GM19351 (cell line): ENCODE measurements around the gene KIF1B.
A peak's percentile ranks its signal among the peaks of the same experiment; 100 is the strongest.
"Not testable (repeated sequence)": the region's sequence is repeated elsewhere in the genome, so short reads cannot be mapped to it uniquely, and the experiment has no call there.

Source experiments
- ATAC-seq: cut with Tn5 transposase; IDR thresholded peaks from one replicate; pipeline ENCODE4 v1.9.1; 2021; ENCODE audit warnings: mild to moderate bottlenecking, moderate library complexity; ENCODE audit not compliant: unreplicated experiment

The KIF1B gene

GRCh38 chr1:10380594-10381275 is 170.4 kb downstream of the KIF1B start:
- ATAC-seq, result no peak

GRCh38 chr1:10383630-10384029 is 173.3 kb downstream of the KIF1B start:
- no peak for ATAC-seq

- no peak for ATAC-seq
Observed at GRCh38 chr1:10384219-10384618, 173.8 kb downstream of the KIF1B start.

- no peak for ATAC-seq
Observed at GRCh38 chr1:10386761-10387676, 176.6 kb downstream of the KIF1B start.

GRCh38 chr1:10387677-10388386 is 177.5 kb downstream of the KIF1B start:
- no peak for ATAC-seq

- no peak for ATAC-seq
Observed at GRCh38 chr1:10388387-10388715, 178.0 kb downstream of the KIF1B start.

GRCh38 chr1:10389271-10389973 is 179.1 kb downstream of the KIF1B start:
- ATAC-seq, result no peak

GRCh38 chr1:10396870-10397269 is 186.5 kb downstream of the KIF1B start:
- ATAC-seq, result no peak

GRCh38 chr1:10398278-10398733 is 187.9 kb downstream of the KIF1B start:
- peak; percentile 25 for ATAC-seq

- ATAC-seq, result peak; percentile 94
Observed at GRCh38 chr1:10398734-10399443, 188.5 kb downstream of the KIF1B start, which contains the start of gene PGD. TSS of gene PGD (plus strand) at chr1:10399064. CDS start at chr1:10399118, 54 bp downstream.

- ATAC-seq, result no peak
Observed at GRCh38 chr1:10399444-10399941, 189.1 kb downstream of the KIF1B start.

GRCh38 chr1:10400013-10400412 is 189.6 kb downstream of the KIF1B start:
- ATAC-seq, result no peak

- no peak for ATAC-seq
Observed at GRCh38 chr1:10401281-10401680, 190.9 kb downstream of the KIF1B start.

GRCh38 chr1:10402729-10403274 is 192.4 kb downstream of the KIF1B start:
- no peak for ATAC-seq

- ATAC-seq, result no peak
Observed at GRCh38 chr1:10407201-10407600, 196.8 kb downstream of the KIF1B start.

GRCh38 chr1:10415211-10415930 is 205.0 kb downstream of the KIF1B start:
- ATAC-seq, result no peak

- not testable (repeated sequence) for ATAC-seq
Observed at GRCh38 chr1:10415967-10416366, 205.6 kb downstream of the KIF1B start.

- not testable (repeated sequence) for ATAC-seq
Observed at GRCh38 chr1:10418741-10419140, 208.4 kb downstream of the KIF1B start.

GRCh38 chr1:10419351-10419750 is 209.0 kb downstream of the KIF1B start:
- ATAC-seq, result no peak
